Mammary epithelial cell (primary cell): ENCODE data around the gene MLEC.

Experiments used
- EZH2 ChIP-seq: IDR thresholded peaks from 2 replicates; pipeline ENCODE4 v1.6.1; 2012; ENCODE audit warnings: low read length, inconsistent platforms, borderline replicate concordance
- TF ChIP-seq, protein P1 (sequence below), 2 donors: IDR thresholded peaks in 1 of 2; conservative IDR thresholded peaks in 1 of 2; 2 replicates each; pipeline ENCODE4 v1.5.1; 2011 to 2012; ENCODE audit warnings: inconsistent platforms in 2 of 2, low read length in 2 of 2, mild to moderate bottlenecking in 2 of 2, control low read depth in 1 of 2, low read depth in 1 of 2; ENCODE audit not compliant: insufficient read depth in 1 of 2; ENCODE audit errors: extremely low read depth in 1 of 2

DNA sequence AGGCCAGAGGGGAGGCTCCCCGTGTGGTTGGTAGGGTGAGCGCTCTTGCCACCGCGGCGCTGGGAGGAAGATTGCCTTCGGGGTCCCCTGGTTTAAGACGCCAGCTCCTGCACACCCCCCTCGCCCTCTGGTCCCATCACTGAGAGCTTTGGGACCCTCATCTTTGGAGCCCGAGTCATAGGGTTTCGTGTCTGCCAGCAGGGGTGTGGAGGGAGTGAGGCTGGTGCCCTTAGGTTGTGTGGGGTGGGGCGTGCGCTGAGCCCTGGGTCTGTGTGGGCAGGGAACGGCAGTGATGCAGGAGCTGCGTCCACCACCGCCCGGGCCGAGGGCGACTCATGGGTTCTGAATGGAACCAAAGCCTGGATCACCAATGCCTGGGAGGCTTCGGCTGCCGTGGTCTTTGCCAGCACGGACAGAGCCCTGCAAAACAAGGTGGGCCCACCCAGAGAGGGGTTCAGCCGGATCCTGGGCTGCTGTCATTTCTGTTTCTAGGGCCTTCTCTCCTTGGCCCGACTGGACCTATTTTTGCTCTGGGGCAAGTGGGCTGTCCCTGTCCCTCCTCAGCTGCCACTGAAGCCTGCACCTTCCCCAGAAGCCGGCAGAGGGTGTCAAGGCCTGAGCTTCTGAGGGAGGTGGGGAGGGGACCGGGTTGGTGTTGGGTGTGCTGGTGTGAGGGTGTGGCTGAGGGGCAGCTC, 50.8 kb downstream of the MLEC start:
- no peak for TF ChIP-seq EZH2
- TF ChIP-seq, protein P1, sequence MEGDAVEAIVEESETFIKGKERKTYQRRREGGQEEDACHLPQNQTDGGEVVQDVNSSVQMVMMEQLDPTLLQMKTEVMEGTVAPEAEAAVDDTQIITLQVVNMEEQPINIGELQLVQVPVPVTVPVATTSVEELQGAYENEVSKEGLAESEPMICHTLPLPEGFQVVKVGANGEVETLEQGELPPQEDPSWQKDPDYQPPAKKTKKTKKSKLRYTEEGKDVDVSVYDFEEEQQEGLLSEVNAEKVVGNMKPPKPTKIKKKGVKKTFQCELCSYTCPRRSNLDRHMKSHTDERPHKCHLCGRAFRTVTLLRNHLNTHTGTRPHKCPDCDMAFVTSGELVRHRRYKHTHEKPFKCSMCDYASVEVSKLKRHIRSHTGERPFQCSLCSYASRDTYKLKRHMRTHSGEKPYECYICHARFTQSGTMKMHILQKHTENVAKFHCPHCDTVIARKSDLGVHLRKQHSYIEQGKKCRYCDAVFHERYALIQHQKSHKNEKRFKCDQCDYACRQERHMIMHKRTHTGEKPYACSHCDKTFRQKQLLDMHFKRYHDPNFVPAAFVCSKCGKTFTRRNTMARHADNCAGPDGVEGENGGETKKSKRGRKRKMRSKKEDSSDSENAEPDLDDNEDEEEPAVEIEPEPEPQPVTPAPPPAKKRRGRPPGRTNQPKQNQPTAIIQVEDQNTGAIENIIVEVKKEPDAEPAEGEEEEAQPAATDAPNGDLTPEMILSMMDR (conservative IDR thresholded peaks at IDR 0.05 in 1 of 2, IDR thresholded peaks at IDR 0.05 in 1 of 2; ENCODE audit: extremely low read depth in 1 of 2, insufficient read depth in 1 of 2, low read depth in 1 of 2, low read length in 2 of 2), result peak; percentile 5 to 41
